ENCODE results near the gene SEMA4C. TPM values are rescaled to one million over a fixed set of nuclear protein-coding genes. Genes with fewer than 3 reads are reported as not detected.

SEMA4C gene
- total RNA-seq, 1 donor from 2014 or later, result 58.1 TPM

DNA sequence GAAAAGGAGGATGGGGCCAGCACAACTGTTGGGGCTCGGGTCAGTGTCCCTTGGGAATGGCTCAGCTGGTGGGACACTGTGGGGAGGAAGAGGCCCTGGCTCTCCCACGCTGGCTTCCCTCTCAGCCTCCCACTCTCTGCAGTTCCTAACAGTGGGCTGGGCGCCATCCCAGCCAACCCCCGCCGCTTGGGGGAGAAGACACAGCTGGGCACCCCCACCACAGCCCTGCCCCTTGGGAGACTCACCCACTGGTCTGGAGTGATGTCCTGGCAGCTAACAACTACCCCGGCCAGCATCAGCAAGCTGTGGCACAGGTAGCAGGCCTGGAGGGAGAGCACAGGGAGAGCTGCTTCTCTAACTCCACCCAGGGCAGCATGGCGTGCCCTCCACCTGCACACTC, 8.3 kb upstream of the SEMA4C start:
- Mint-ChIP-seq H3K4me1 (ENCODE audit: unreplicated experiment) (peaks cover 31% of the 10 kb centered on the region), H3K27me3 (no peaks in the 10 kb centered on the region), H3K27ac (no peak overlapping the region), H3K9me3 (no peaks in the 10 kb centered on the region), H3K4me3 (no peak overlapping the region), H3K36me3 (no peaks in the 10 kb centered on the region)
- DNase-seq (ENCODE audit: extremely low spot score, unreplicated experiment), result no peak
- TF ChIP-seq, protein P1, sequence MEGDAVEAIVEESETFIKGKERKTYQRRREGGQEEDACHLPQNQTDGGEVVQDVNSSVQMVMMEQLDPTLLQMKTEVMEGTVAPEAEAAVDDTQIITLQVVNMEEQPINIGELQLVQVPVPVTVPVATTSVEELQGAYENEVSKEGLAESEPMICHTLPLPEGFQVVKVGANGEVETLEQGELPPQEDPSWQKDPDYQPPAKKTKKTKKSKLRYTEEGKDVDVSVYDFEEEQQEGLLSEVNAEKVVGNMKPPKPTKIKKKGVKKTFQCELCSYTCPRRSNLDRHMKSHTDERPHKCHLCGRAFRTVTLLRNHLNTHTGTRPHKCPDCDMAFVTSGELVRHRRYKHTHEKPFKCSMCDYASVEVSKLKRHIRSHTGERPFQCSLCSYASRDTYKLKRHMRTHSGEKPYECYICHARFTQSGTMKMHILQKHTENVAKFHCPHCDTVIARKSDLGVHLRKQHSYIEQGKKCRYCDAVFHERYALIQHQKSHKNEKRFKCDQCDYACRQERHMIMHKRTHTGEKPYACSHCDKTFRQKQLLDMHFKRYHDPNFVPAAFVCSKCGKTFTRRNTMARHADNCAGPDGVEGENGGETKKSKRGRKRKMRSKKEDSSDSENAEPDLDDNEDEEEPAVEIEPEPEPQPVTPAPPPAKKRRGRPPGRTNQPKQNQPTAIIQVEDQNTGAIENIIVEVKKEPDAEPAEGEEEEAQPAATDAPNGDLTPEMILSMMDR (conservative IDR thresholded peaks at IDR 0.05), result no peak

DNA sequence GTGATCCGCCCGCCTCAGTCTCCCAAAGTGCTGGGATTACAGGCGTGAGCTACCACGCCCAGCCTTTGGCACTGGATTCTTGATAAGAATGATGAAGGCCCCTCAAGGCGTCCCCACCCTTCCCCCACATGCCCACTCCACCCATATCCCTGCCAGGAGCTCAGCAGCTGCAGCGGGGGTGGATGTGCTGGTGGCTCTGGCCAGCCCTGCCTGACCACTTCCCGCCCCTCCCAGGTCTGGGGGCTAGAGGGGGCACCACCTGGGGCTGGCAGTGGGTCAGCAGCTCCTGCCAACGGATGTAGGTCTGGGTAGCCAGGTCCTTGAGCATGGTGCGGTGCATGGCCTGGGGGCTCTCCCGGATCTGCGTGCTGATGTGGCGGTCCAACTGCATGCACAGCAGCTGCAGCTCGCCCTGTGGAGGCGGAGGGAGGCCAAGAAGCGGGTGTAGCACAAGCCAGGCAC, 7.8 kb upstream of the SEMA4C start:
- no peaks in the 10 kb centered on the region for H3K9me3 Mint-ChIP-seq
- DNase-seq (ENCODE audit: extremely low spot score, unreplicated experiment), result no peak
- no peak overlapping the region for H3K4me3 Mint-ChIP-seq
- H3K27ac Mint-ChIP-seq, result no peak overlapping the region
- H3K4me1 Mint-ChIP-seq (ENCODE audit: unreplicated experiment), result peaks cover 31% of the 10 kb centered on the region
- no peaks in the 10 kb centered on the region for H3K36me3 Mint-ChIP-seq
- H3K27me3 Mint-ChIP-seq, result no peaks in the 10 kb centered on the region
- TF ChIP-seq, protein P1 (conservative IDR thresholded peaks at IDR 0.05), result no peak

DNA sequence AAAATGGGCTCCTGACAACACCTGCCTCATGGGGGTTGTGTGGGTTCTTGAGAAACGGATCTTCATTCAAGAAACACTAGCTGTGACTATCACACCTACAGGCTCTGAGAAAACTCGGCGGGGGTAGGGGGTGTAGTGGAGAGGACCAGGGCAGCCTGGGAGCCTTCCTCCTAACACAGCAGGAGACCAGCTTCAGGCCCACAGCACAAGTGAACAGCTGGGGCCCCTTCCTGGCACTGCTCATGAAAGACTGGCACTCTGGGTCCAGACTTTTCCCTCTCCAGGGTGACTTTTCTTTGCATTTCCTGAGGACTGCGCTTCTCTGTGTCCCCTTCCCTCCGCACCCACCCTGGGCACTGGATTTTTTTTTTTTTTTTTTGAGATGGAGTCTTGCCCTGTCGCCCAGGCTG, 7.2 kb upstream of the SEMA4C start:
- H3K27me3 Mint-ChIP-seq, result no peaks in the 10 kb centered on the region
- no peak for DNase-seq (ENCODE audit: extremely low spot score, unreplicated experiment)
- no peak overlapping the region for H3K27ac Mint-ChIP-seq
- no peaks in the 10 kb centered on the region for H3K9me3 Mint-ChIP-seq
- H3K36me3 Mint-ChIP-seq, result no peaks in the 10 kb centered on the region
- peaks cover 31% of the 10 kb centered on the region for H3K4me1 Mint-ChIP-seq (ENCODE audit: unreplicated experiment)
- H3K4me3 Mint-ChIP-seq, result no peak overlapping the region
- TF ChIP-seq, protein P1 (conservative IDR thresholded peaks at IDR 0.05), result no peak

DNA sequence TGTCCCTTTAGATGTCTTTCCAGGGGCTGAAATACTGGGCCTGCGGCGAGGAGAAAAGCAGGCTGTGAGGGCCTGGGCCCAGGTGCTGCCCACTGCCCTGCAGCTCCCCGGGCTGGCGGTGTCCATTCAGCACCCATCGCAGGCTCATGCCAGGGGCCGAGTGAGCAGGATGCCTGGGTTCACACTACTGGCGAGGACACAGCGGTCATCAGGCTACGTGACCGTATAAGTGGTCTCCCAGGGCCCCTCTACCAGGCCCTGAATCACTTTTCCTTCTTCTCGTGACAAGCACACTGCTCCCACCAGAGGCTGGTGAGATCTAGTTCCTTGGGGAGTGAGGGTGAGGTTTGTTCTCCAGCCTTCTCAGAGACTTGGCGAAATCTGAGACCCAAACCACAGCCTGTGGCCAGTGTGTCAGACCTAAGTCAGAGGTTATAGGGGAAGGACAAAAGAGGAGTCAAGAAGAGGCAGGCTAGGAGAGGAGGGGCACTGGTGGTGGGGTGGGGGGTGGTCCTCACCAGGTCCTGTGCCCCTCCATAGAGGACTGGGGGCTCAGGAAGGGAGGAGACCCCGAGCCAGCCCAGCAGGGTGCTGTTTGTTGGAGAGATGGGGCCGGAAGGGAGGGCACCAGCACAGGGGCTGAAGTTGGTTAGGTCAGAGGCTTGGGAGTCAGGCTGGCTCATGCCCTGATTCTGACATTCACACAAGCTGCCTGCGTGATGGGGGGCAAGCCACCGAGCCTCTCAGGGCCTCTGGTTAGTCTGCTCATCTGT, 6.6 kb upstream of the SEMA4C start:
- Mint-ChIP-seq H3K4me3 (no peak overlapping the region), H3K36me3 (no peaks in the 10 kb centered on the region), H3K4me1 (ENCODE audit: unreplicated experiment) (peaks cover 26% of the 10 kb centered on the region), H3K9me3 (no peaks in the 10 kb centered on the region), H3K27me3 (no peaks in the 10 kb centered on the region), H3K27ac (peak overlapping the region; percentile 82)
- TF ChIP-seq, protein P1 (conservative IDR thresholded peaks at IDR 0.05), result no peak
- DNase-seq (ENCODE audit: extremely low spot score, unreplicated experiment), result no peak

DNA sequence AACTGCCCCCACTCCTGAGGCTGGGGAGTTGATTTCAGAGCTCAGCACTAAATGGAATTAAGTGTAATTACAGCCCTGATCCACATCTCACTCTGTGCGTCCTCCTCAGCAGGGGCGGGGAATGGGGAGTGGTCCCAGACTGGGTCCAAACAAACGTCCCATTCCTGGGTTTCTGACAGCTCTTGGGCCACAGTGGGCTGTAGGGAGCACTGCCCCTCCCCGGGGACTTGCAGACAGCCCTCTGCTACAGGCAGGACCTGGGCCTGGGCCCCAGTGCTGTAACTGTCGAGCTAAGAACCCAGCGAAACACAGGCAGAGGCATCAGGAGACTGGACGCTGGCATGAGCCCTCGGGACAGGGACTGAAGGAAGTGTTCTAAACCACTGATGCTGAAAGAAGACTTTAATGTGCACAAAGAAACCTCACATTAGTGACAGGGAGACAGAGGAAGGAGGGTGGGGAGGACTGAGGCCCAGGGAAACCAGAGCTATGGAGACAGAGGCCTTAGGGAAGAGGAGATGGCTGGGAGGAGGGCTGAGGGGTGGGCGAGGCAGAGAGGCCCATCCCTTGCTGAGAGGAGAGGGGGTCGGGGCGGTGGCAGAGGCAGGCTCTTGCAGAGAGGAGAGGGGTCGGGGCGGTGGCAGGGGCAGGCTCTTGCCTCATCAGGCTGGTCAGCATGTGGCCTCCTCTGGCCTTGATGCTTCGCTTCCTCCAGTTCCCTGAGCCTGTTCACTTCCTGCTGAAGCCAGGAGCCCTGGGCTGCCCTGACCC, 5.8 kb upstream of the SEMA4C start:
- peak overlapping the region; percentile 82 for H3K27ac Mint-ChIP-seq

More for the DNA sequence above, 5.8 kb upstream of the SEMA4C start:
- Mint-ChIP-seq H3K36me3 (no peaks in the 10 kb centered on the region), H3K9me3 (no peaks in the 10 kb centered on the region), H3K4me1 (ENCODE audit: unreplicated experiment) (peaks cover 31% of the 10 kb centered on the region), H3K4me3 (peak overlapping the region; percentile 60), H3K27me3 (no peaks in the 10 kb centered on the region)
- TF ChIP-seq, protein P1 (conservative IDR thresholded peaks at IDR 0.05), result peak; percentile 53
- no peak for DNase-seq (ENCODE audit: extremely low spot score, unreplicated experiment)

Measured in type B pancreatic cell (in vitro differentiated cells).